ENCODE results near the gene DUSP6. TPM values are rescaled to one million over a fixed set of nuclear protein-coding genes. Genes with fewer than 3 reads are reported as not detected.

DUSP6 gene
- total RNA-seq, 1 donor = 201 TPM

GRCh38 chr12:89376202-89376529 lies 23.9 kb upstream of the DUSP6 start:
- no peak for DNase-seq (ENCODE audit: low read depth in 2 of 3, low spot score in 2 of 3)

GRCh38 chr12:89373763-89374572 lies 21.7 kb upstream of the DUSP6 start:
- DNase-seq (ENCODE audit: low read depth in 2 of 3, low spot score in 2 of 3) = no peak

GRCh38 chr12:89372584-89373370 lies 20.5 kb upstream of the DUSP6 start:
- no peak for DNase-seq (ENCODE audit: low read depth in 2 of 3, low spot score in 2 of 3)

- DNase-seq (ENCODE audit: low read depth in 2 of 3, low spot score in 2 of 3) = peak in 1 of 3 donors; percentile 39
Observed at GRCh38 chr12:89370850-89371249, 18.5 kb upstream of the DUSP6 start.

- no peak for DNase-seq (ENCODE audit: low read depth in 2 of 3, low spot score in 2 of 3)
Observed at GRCh38 chr12:89370421-89370831, 18.1 kb upstream of the DUSP6 start.

GRCh38 chr12:89369166-89369565 lies 16.9 kb upstream of the DUSP6 start:
- no peak for DNase-seq (ENCODE audit: low read depth in 2 of 3, low spot score in 2 of 3)

- no peak for DNase-seq (ENCODE audit: low read depth in 2 of 3, low spot score in 2 of 3)
Observed at GRCh38 chr12:89368391-89368790, 16.1 kb upstream of the DUSP6 start.

GRCh38 chr12:89366676-89367364 lies 14.5 kb upstream of the DUSP6 start:
- DNase-seq (ENCODE audit: low read depth in 2 of 3, low spot score in 2 of 3) = no peak

- no peak for DNase-seq (ENCODE audit: low read depth in 2 of 3, low spot score in 2 of 3)
Observed at GRCh38 chr12:89364631-89365030, 12.3 kb upstream of the DUSP6 start.

- DNase-seq (ENCODE audit: low read depth in 2 of 3, low spot score in 2 of 3) = no peak
Observed at GRCh38 chr12:89364058-89364457, 11.8 kb upstream of the DUSP6 start.

- DNase-seq (ENCODE audit: low read depth in 2 of 3, low spot score in 2 of 3) = no peak
Observed at GRCh38 chr12:89363582-89363981, 11.3 kb upstream of the DUSP6 start.

- no peak for DNase-seq (ENCODE audit: low read depth in 2 of 3, low spot score in 2 of 3)
Observed at GRCh38 chr12:89363084-89363483, 10.8 kb upstream of the DUSP6 start.

- no peak for DNase-seq (ENCODE audit: low read depth in 2 of 3, low spot score in 2 of 3)
Observed at GRCh38 chr12:89359615-89360014, 7.3 kb upstream of the DUSP6 start.

GRCh38 chr12:89358805-89359204 lies 6.5 kb upstream of the DUSP6 start:
- DNase-seq (ENCODE audit: low read depth in 2 of 3, low spot score in 2 of 3) = no peak

- DNase-seq (ENCODE audit: low read depth in 2 of 3, low spot score in 2 of 3) = no peak
Observed at GRCh38 chr12:89357297-89357730, 5.0 kb upstream of the DUSP6 start.

GRCh38 chr12:89356069-89356665 lies 3.9 kb upstream of the DUSP6 start:
- no peak for DNase-seq (ENCODE audit: low read depth in 2 of 3, low spot score in 2 of 3)

- DNase-seq (ENCODE audit: low read depth in 2 of 3, low spot score in 2 of 3) = no peak
Observed at GRCh38 chr12:89355243-89356068, 3.2 kb upstream of the DUSP6 start.

GRCh38 chr12:89354612-89355067 lies 2.3 kb upstream of the DUSP6 start:
- no peak for DNase-seq (ENCODE audit: low read depth in 2 of 3, low spot score in 2 of 3)

- peak; percentile 29 to 60 (median 39) for DNase-seq (ENCODE audit: low read depth in 2 of 3, low spot score in 2 of 3)
Observed at GRCh38 chr12:89353823-89354611, 1.7 kb upstream of the DUSP6 start.
